Lung (tissue), 12 donors: ENCODE measurements around the gene ARMC10. TPM values are rescaled to one million over a fixed set of nuclear protein-coding genes. Genes with fewer than 3 reads are reported as not detected.
A peak's percentile ranks its signal among the peaks of the same experiment; 100 is the strongest.
"Not testable (repeated sequence)": the region's sequence is repeated elsewhere in the genome, so short reads cannot be mapped to it uniquely, and the experiment has no call there.

ENCODE experiments used
- ATAC-seq: fragments of 200-7000 bp; cut with Tn5 transposase; one replicate; pipeline ENCODE4 v1.9.1; 2020; ENCODE audit warnings: moderate number of reproducible peaks; ENCODE audit not compliant: insufficient read depth, low FRiP score
- DNase-seq, 3 donors: peaks; one replicate each; pipeline ENCODE4 v3.0.0-alpha.2; 2013 to 2017
- H3K27ac ChIP-seq, 2 donors: one replicate each; pipeline ENCODE4 v1.5.1; 2013; ENCODE audit warnings: mild to moderate bottlenecking in 2 of 2, moderate library complexity in 2 of 2, control low read depth in 1 of 2, inconsistent platforms in 1 of 2, low read depth in 1 of 2, low read length in 1 of 2
- H3K27me3 ChIP-seq, 3 donors: one replicate each; pipeline ENCODE4 v1.5.1; 2013; ENCODE audit warnings: low read length in 2 of 3; ENCODE audit not compliant: control insufficient read depth in 3 of 3, insufficient read depth in 3 of 3
- H3K36me3 ChIP-seq, 4 donors: one replicate each; pipeline ENCODE4 v1.5.1; 2013; ENCODE audit warnings: low read length in 4 of 4, mild to moderate bottlenecking in 1 of 4, moderate library complexity in 1 of 4; ENCODE audit not compliant: control insufficient read depth in 4 of 4, insufficient read depth in 4 of 4
- H3K4me1 ChIP-seq, 5 donors: one replicate each; pipeline ENCODE4 v1.5.1; 2013; ENCODE audit warnings: low read length in 5 of 5, mild to moderate bottlenecking in 2 of 5, moderate library complexity in 1 of 5; ENCODE audit not compliant: control insufficient read depth in 5 of 5, insufficient read depth in 5 of 5
- H3K4me3 ChIP-seq: one replicate; pipeline ENCODE4 v1.5.1; 2013; ENCODE audit warnings: mild to moderate bottlenecking, control low read depth, moderate library complexity
- H3K9ac ChIP-seq, 2 donors: one replicate each; pipeline ENCODE4 v1.5.1; 2013; ENCODE audit warnings: low read length in 2 of 2, control low read depth in 1 of 2; ENCODE audit not compliant: insufficient read depth in 1 of 2
- H3K9me3 ChIP-seq, 4 donors: one replicate each; pipeline ENCODE4 v1.5.1; 2013; ENCODE audit warnings: low read length in 3 of 4, mild to moderate bottlenecking in 1 of 4, moderate library complexity in 1 of 4; ENCODE audit not compliant: control insufficient read depth in 4 of 4, insufficient read depth in 3 of 4
- CTCF ChIP-seq: IDR thresholded peaks from 2 replicates; pipeline ENCODE4 v1.5.1; 2012; ENCODE audit warnings: mild to moderate bottlenecking; ENCODE audit errors: control extremely low read depth, extremely low read depth
- WGBS, 2 donors: extraction: QIAGEN DNeasy Blood & Tissue Kit; methylation state at CpG; one replicate each; pipeline ENCODE4 v1.1.7; 2013; 5-methylcytosine and 5-hydroxymethylcytosine counted together
- polyA plus RNA-seq, 2 donors: library from polyadenylated mRNA; stranded (reverse); fragments of 200-250 nt; gene quantifications; one replicate each; pipeline ENCODE4 v1.2.1, GENCODE V29; 2013
- total RNA-seq, 2 donors: library from RNA; depleted of rRNA in 1 of 2; stranded (reverse); fragments of >200 nt in 1 of 2; gene quantifications; one replicate each; pipeline ENCODE4 v1.2.1, GENCODE V29; 2014 to 2021
- donor health status: control.
- donor health status: control.
- donor health status: Bipolar disorder and iron deficiency.
- donor health status: healthy.
- donor health status: DM: yes; HTN: yes; CAD: no.

ARMC10 gene
- total and polyA plus RNA-seq, 4 donors, result 22.2 to 39.4 (median 28.3) TPM

GRCh38 chr7:103100348-103100747 lies 25.4 kb downstream of the ARMC10 start:
- no peak for TF ChIP-seq CTCF
- H3K36me3 ChIP-seq, result peaks cover 6 to 20% (median 11%) of the 10 kb centered on the region in 4 donors
- H3K4me3 ChIP-seq, result no peak overlapping the region
- ATAC-seq, result no peak
- H3K9me3 ChIP-seq, result no peaks in the 10 kb centered on the region
- no peaks in the 10 kb centered on the region for H3K27me3 ChIP-seq
- peaks cover 0 to 4% (median 0%) of the 10 kb centered on the region in 5 donors for H3K4me1 ChIP-seq
- H3K9ac ChIP-seq, result no peak overlapping the region
- no peak for DNase-seq
- WGBS, 2 donors, result 63 to 77% methylated on average over 3 of the region's 3 CpGs
- H3K27ac ChIP-seq, result no peak overlapping the region

GRCh38 chr7:103101543-103101942 lies 26.6 kb downstream of the ARMC10 start:
- Histone ChIP-seq H3K4me1 (peaks cover 0 to 11% (median 1%) of the 10 kb centered on the region in 5 donors), H3K9ac (no peak overlapping the region), H3K36me3 (peaks cover 7 to 20% (median 12%) of the 10 kb centered on the region in 4 donors), H3K4me3 (no peak overlapping the region), H3K27me3 (no peaks in the 10 kb centered on the region), H3K9me3 (no peaks in the 10 kb centered on the region), H3K27ac (no peak overlapping the region)
- 45 to 67% methylated on average over 2 of the region's 2 CpGs for WGBS, 2 donors
- TF ChIP-seq CTCF, result no peak
- ATAC-seq (no peak), DNase-seq (no peak)

DNA sequence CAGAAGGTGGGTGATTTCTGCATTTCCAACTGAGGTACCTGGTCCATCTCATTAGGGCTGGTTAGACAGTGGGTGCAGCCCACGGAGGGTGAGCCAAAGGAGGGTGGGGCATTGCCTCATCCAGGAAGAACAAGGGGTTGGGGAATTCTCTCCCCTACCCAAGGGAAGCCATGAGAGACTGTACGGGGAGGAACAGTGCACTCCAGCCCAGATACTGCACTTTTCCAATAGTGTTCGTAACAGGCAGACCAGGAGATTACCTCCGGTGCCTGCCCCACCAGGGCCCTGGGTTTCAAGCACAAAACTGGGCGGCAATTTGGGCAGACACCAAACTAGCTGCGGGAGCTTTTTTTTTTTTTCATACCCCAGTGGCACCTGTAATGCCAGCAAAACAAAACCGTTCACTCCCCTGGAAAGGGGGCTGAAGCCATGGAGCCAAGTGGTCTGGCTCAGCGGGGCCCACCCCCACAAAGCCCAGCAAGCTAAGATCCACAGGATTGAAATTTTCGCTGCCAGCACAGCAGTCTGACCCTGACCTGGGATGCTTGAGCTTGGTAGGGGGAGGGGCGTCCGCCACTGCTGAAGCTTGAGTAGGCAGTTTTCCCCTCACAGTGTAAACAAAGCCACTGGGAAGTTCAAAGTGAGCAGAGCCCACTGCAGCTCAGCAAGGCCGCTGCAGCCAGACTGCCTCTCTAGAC lies 31.2 kb downstream of the ARMC10 start:
- Histone ChIP-seq H3K4me1 (peaks cover 0 to 17% (median 1%) of the 10 kb centered on the region in 5 donors), H3K4me3 (no peak overlapping the region), H3K27ac (no peak overlapping the region), H3K9ac (no peak overlapping the region), H3K9me3 (no peaks in the 10 kb centered on the region), H3K27me3 (no peaks in the 10 kb centered on the region), H3K36me3 (peaks cover 0 to 13% (median 9%) of the 10 kb centered on the region in 4 donors)
- ATAC-seq (no peak), DNase-seq (peak; percentile 75 to 84 (median 77))
- 70 to 75% methylated on average over 12 of the region's 12 CpGs for WGBS, 2 donors
- TF ChIP-seq CTCF, result no peak

DNA sequence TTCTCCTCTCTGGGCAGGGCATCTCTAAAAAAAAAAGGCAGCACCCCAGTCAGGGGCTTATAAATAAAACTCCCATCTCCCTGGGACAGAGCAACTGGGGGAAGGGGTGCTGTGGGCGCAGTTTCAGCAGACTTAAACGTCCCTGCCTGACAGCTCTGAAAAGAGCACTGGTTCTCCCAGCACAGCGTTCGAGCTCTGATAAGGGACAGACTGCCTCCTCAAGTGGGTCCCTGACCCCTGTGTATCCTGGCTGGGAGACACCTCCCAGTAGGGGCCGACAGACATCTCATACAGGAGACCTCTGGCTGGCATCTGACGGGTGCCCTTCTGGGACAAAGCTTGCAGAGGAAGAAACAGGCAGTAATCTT lies 31.7 kb downstream of the ARMC10 start:
- not testable (repeated sequence) for H3K4me3 ChIP-seq, ATAC-seq, H3K9me3 ChIP-seq, H3K27me3 ChIP-seq, H3K27ac ChIP-seq, H3K9ac ChIP-seq, DNase-seq
- Histone ChIP-seq H3K36me3 (peaks cover 0 to 10% (median 9%) of the 10 kb centered on the region in 4 donors), H3K4me1 (peaks cover 0 to 17% (median 1%) of the 10 kb centered on the region in 5 donors)
- 61 to 77% methylated on average over 6 of the region's 6 CpGs for WGBS, 2 donors
